HepG2 (cell line): ENCODE results near the gene EPHA2. TPM values are rescaled to one million over a fixed set of nuclear protein-coding genes. Genes with fewer than 3 reads are reported as not detected.

Source experiments
- ELF1 ChIP-seq: sonication (generic); formaldehyde crosslinking; IDR thresholded peaks from 2 replicates; pipeline ENCODE4 v1.4.0; 2020; ENCODE audit warnings: missing genetic modification reagents
- FOXA3 ChIP-seq: IDR thresholded peaks from 2 replicates; pipeline ENCODE4 v1.6.1; 2016; ENCODE audit warnings: missing genetic modification reagents, missing compliant biosample characterization
- GABPB1 ChIP-seq: IDR thresholded peaks from 2 replicates; pipeline ENCODE4 v1.6.1; 2016; ENCODE audit warnings: mild to moderate bottlenecking, missing genetic modification reagents, moderate library complexity, missing compliant biosample characterization
- HNF4A ChIP-seq: sonication (generic); formaldehyde crosslinking; IDR thresholded peaks from 2 replicates; pipeline ENCODE4 v1.4.0; 2020; ENCODE audit warnings: missing genetic modification reagents
- IRF2 ChIP-seq: IDR thresholded peaks from 2 replicates; pipeline ENCODE4 v1.6.1; 2018; ENCODE audit warnings: missing genetic modification reagents, missing compliant biosample characterization
- JUND ChIP-seq: sonication (generic); formaldehyde crosslinking; IDR thresholded peaks from 2 replicates; pipeline ENCODE4 v1.8.0; 2022; ENCODE audit warnings: mild to moderate bottlenecking, missing genetic modification reagents
- PLRG1 ChIP-seq: fragments of 450-650 bp; conservative IDR thresholded peaks from 2 replicates; pipeline ENCODE4 v1.6.1; 2016
- SOX13 ChIP-seq, 3 experiments: fragments of 450-650 bp in 1 of 3; sonication (generic) in 1 of 3; formaldehyde crosslinking in 1 of 3; IDR thresholded peaks in 2 of 3; conservative IDR thresholded peaks in 1 of 3; 2 replicates each; pipeline versions ENCODE4 v1.5.0 to v1.6.1; 2016 to 2020; ENCODE audit warnings: antibody characterized with exemption in 1 of 3, mild to moderate bottlenecking in 1 of 3, missing compliant biosample characterization in 1 of 3, missing genetic modification reagents in 1 of 3, moderate library complexity in 1 of 3
- ZBTB33 ChIP-seq: sonication (generic); formaldehyde crosslinking; IDR thresholded peaks from 2 replicates; pipeline ENCODE4 v1.4.0; 2020; ENCODE audit warnings: missing genetic modification reagents
- ZNF609 ChIP-seq: sonication (generic); formaldehyde crosslinking; IDR thresholded peaks from 2 replicates; pipeline ENCODE4 v1.4.0; 2020; ENCODE audit warnings: mild to moderate bottlenecking, missing genetic modification reagents, borderline replicate concordance
- ZNF660 ChIP-seq: sonication (generic); formaldehyde crosslinking; IDR thresholded peaks from 2 replicates; pipeline ENCODE4 v1.5.1; 2020; ENCODE audit warnings: mild to moderate bottlenecking, low read depth, missing genetic modification reagents, borderline replicate concordance
- ZSCAN29 ChIP-seq: sonication (generic); formaldehyde crosslinking; conservative IDR thresholded peaks from 2 replicates; pipeline ENCODE4 v1.4.0; 2020; ENCODE audit warnings: mild to moderate bottlenecking, missing genetic modification reagents
- polyA plus RNA-seq, 8 experiments: library from polyadenylated mRNA; depleted of rRNA in 3 of 8; stranded (reverse) in 7 of 8; unstranded in 1 of 8; fragments of >200 nt; fragmentation: Illumina TruSeq in 4 of 8; extraction: Trizol in 4 of 8; gene quantifications; 2 replicates each; pipeline versions ENCODE4 v1.2.1 to v1.2.3, GENCODE V29; 2011 to 2016; ENCODE audit warnings: low read depth in 4 of 8, missing spikeins in 1 of 8, mixed read lengths in 1 of 8; ENCODE audit not compliant: insufficient read depth in 1 of 8
- total RNA-seq, 5 experiments: library from RNA; depleted of rRNA; stranded (reverse); fragments of >200 nt; fragmentation: Illumina TruSeq; extraction: Trizol; gene quantifications; 2 replicates each; pipeline ENCODE4 v1.2.3, GENCODE V29; 2016; ENCODE audit warnings: low read depth in 1 of 5
- TF ChIP-seq, protein P1 (sequence below): sonication (generic); formaldehyde crosslinking; IDR thresholded peaks from 2 replicates; pipeline ENCODE4 v1.5.1; 2020; ENCODE audit warnings: missing genetic modification reagents, mild to moderate bottlenecking, borderline replicate concordance
- TF ChIP-seq, protein P2 (sequence below): sonication (generic); formaldehyde crosslinking; IDR thresholded peaks from 2 replicates; pipeline ENCODE4 v1.4.0; 2020; ENCODE audit warnings: mild to moderate bottlenecking, missing genetic modification reagents, borderline replicate concordance

EPHA2 gene
- total and polyA plus RNA-seq, 2 of the 13 experiments (the other 11 are each of a cell fraction or from before 2014, with no cell fraction given), result 33.6 to 53.6 TPM

GRCh38 chr1:16112596-16113555 lies 43.0 kb downstream of the EPHA2 start (continued):
- TF ChIP-seq, protein P1, sequence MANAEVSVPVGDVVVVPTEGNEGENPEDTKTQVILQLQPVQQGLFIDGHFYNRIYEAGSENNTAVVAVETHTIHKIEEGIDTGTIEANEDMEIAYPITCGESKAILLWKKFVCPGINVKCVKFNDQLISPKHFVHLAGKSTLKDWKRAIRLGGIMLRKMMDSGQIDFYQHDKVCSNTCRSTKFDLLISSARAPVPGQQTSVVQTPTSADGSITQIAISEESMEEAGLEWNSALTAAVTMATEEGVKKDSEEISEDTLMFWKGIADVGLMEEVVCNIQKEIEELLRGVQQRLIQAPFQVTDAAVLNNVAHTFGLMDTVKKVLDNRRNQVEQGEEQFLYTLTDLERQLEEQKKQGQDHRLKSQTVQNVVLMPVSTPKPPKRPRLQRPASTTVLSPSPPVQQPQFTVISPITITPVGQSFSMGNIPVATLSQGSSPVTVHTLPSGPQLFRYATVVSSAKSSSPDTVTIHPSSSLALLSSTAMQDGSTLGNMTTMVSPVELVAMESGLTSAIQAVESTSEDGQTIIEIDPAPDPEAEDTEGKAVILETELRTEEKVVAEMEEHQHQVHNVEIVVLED (CRISPR knock-in tag), result peak; percentile 43; the same call in 1 of the 2 replicates
- TF ChIP-seq ZBTB33 (CRISPR knock-in tag) (peak; percentile 67), ZSCAN29 (CRISPR knock-in tag) (0 out of 2 replicates have a peak, but pooled peaks have one; percentile 24), IRF2 (CRISPR knock-in tag) (peak; percentile 62; the same call in 1 of the 2 replicates), ZNF660 (CRISPR knock-in tag) (no peak), GABPB1 (CRISPR knock-in tag) (peak; percentile 22; the same call in 1 of the 2 replicates), SOX13 (IDR thresholded peaks at IDR 0.05) (peak; percentile 24; the same call in 1 of the 2 replicates), SOX13 (CRISPR knock-in tag; conservative IDR thresholded peaks at IDR 0.05 in 1 of 2, IDR thresholded peaks at IDR 0.05 in 1 of 2) (peak in 1 of 2 experiments; percentile 77; a peak in 2 of 4 replicates), PLRG1 (no peak), ELF1 (CRISPR knock-in tag) (peak; percentile 39), JUND (CRISPR knock-in tag) (peak; percentile 26; the same call in 1 of the 2 replicates), HNF4A (CRISPR knock-in tag) (peak; percentile 94), FOXA3 (CRISPR knock-in tag) (peak; percentile 50), ZNF609 (CRISPR knock-in tag) (peak; percentile 82; the same call in 1 of the 2 replicates)
- TF ChIP-seq, protein P2, sequence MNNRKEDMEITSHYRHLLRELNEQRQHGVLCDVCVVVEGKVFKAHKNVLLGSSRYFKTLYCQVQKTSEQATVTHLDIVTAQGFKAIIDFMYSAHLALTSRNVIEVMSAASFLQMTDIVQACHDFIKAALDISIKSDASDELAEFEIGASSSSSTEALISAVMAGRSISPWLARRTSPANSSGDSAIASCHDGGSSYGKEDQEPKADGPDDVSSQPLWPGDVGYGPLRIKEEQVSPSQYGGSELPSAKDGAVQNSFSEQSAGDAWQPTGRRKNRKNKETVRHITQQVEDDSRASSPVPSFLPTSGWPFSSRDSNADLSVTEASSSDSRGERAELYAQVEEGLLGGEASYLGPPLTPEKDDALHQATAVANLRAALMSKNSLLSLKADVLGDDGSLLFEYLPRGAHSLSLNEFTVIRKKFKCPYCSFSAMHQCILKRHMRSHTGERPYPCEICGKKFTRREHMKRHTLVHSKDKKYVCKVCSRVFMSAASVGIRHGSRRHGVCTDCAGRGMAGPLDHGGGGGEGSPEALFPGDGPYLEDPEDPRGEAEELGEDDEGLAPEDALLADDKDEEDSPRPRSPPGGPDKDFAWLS, result peak; percentile 73; the same call in 1 of the 2 replicates
